ENCODE data around the gene POLR1A. TPM values are rescaled to one million over a fixed set of nuclear protein-coding genes. Genes with fewer than 3 reads are reported as not detected.

The POLR1A gene
- total RNA-seq, 1 donor from 2014 or later, result 12.8 TPM

- DNase-seq (ENCODE audit: missing footprints) (no peak), ATAC-seq (no peak)
- intact Hi-C loops (cut with DNase I), result no loop called here
Measured at GRCh38 chr2:86016581-86016980, 89.1 kb downstream of the POLR1A start.

- ATAC-seq (no peak), DNase-seq (ENCODE audit: missing footprints) (no peak)
- intact Hi-C loops (cut with DNase I), result no loop called here
Measured at GRCh38 chr2:86015699-86016098, 90.0 kb downstream of the POLR1A start.

GRCh38 chr2:86015006-86015405 is 90.7 kb downstream of the POLR1A start:
- ATAC-seq, result no peak
- intact Hi-C loops (cut with DNase I), result no loop called here
- DNase-seq (ENCODE audit: missing footprints), result no peak

- DNase-seq (ENCODE audit: missing footprints) (no peak), ATAC-seq (no peak)
- intact Hi-C loops (cut with DNase I), result no loop called here
Measured at GRCh38 chr2:86014493-86014892, 91.2 kb downstream of the POLR1A start.

- ATAC-seq, result peak; percentile 38
- intact Hi-C loops (cut with DNase I), result no loop called here
Measured at GRCh38 chr2:86012007-86012712, 93.5 kb downstream of the POLR1A start.

GRCh38 chr2:86011449-86011941 is 94.2 kb downstream of the POLR1A start:
- no peak for DNase-seq (ENCODE audit: missing footprints)
- intact Hi-C loops (cut with DNase I), result no loop called here

More at GRCh38 chr2:86012007-86012712, 93.5 kb downstream of the POLR1A start:
- DNase-seq (ENCODE audit: missing footprints), result no peak

GRCh38 chr2:86010083-86010482 is 95.6 kb downstream of the POLR1A start:
- ATAC-seq, result no peak
- DNase-seq (ENCODE audit: missing footprints), result no peak
- intact Hi-C loops (cut with DNase I), result no loop called here

More at GRCh38 chr2:86011449-86011941, 94.2 kb downstream of the POLR1A start:
- peak; percentile 47 for ATAC-seq

- no peak for DNase-seq (ENCODE audit: missing footprints)
- intact Hi-C loops (cut with DNase I), result no loop called here
- no peak for ATAC-seq
Measured at GRCh38 chr2:86006524-86006923, 99.2 kb downstream of the POLR1A start.

- intact Hi-C loops (cut with DNase I), result no loop called here
- ATAC-seq (no peak), DNase-seq (ENCODE audit: missing footprints) (no peak)
Measured at GRCh38 chr2:86003967-86004366, 101.7 kb downstream of the POLR1A start.

- DNase-seq (ENCODE audit: missing footprints) (no peak), ATAC-seq (no peak)
- intact Hi-C loops (cut with DNase I), result no loop called here
Measured at GRCh38 chr2:86003104-86003503, 102.6 kb downstream of the POLR1A start.

GRCh38 chr2:86002375-86002774 is 103.3 kb downstream of the POLR1A start:
- intact Hi-C loops (cut with DNase I), result no loop called here
- no peak for ATAC-seq

GRCh38 chr2:86001326-86001725 is 104.4 kb downstream of the POLR1A start:
- DNase-seq (ENCODE audit: missing footprints), result no peak
- intact Hi-C loops (cut with DNase I), result no loop called here

More at GRCh38 chr2:86002375-86002774, 103.3 kb downstream of the POLR1A start:
- DNase-seq (ENCODE audit: missing footprints), result no peak

GRCh38 chr2:86000938-86001312 is 104.8 kb downstream of the POLR1A start:
- intact Hi-C loops (cut with DNase I), result no loop called here
- DNase-seq (ENCODE audit: missing footprints), result no peak
- ATAC-seq, result no peak

More at GRCh38 chr2:86001326-86001725, 104.4 kb downstream of the POLR1A start:
- ATAC-seq, result no peak

- no peak for ATAC-seq
- no peak for DNase-seq (ENCODE audit: missing footprints)
- intact Hi-C loops (cut with DNase I), result no loop called here
Measured at GRCh38 chr2:86000131-86000937, 105.4 kb downstream of the POLR1A start.

GRCh38 chr2:85999061-85999831 is 106.4 kb downstream of the POLR1A start:
- DNase-seq (ENCODE audit: missing footprints) (no peak), ATAC-seq (peak; percentile 17)
- intact Hi-C loops (cut with DNase I), result no loop called here

GRCh38 chr2:85998071-85998991 is 107.4 kb downstream of the POLR1A start:
- intact Hi-C loops (cut with DNase I), result no loop called here
- ATAC-seq (peak; percentile 56), DNase-seq (ENCODE audit: missing footprints) (no peak)

GRCh38 chr2:85997017-85997970 is 108.4 kb downstream of the POLR1A start:
- intact Hi-C loops (cut with DNase I), result no loop called here
- ATAC-seq (peak; percentile 46), DNase-seq (ENCODE audit: missing footprints) (no peak)

Measured in Right ventricle myocardium inferior (tissue), 1 donor.